ENCODE data around the gene MTCH1.

GRCh38 chr6:36964908-36965307, 21.1 kb downstream of the MTCH1 start:
- TF ChIP-seq CTCF (IDR thresholded peaks at IDR 0.05) (no peak), POLR2A (IDR thresholded peaks at IDR 0.05) (no peak), EP300 (IDR thresholded peaks at IDR 0.05) (no peak), POLR2AphosphoS5 (IDR thresholded peaks at IDR 0.05) (no peak)

Measured in sigmoid colon (tissue), 4 donors.